Suprapubic skin (tissue), 3 donors: Measurements from ENCODE around the gene EGFR.
"Not testable (repeated sequence)": the region's sequence is repeated elsewhere in the genome, so short reads cannot be mapped to it uniquely, and the experiment has no call there.

Source experiments
- POLR2A ChIP-seq, 2 donors: fragments of 450-650 bp; IDR thresholded peaks; one replicate each; pipeline ENCODE4 v1.6.1; 2017; ENCODE audit warnings: antibody characterized with exemption in 2 of 2, mild to moderate bottlenecking in 2 of 2, moderate library complexity in 2 of 2
- TF ChIP-seq, protein P1 (sequence below), 2 donors: fragments of 200-600 bp in 1 of 2; fragments of 450-650 bp in 1 of 2; sonication (generic) in 1 of 2; IDR thresholded peaks; one replicate each; pipeline ENCODE4 v1.5.1; 2016 to 2019; ENCODE audit warnings: antibody characterized with exemption in 2 of 2, mild to moderate bottlenecking in 1 of 2, moderate library complexity in 1 of 2

DNA sequence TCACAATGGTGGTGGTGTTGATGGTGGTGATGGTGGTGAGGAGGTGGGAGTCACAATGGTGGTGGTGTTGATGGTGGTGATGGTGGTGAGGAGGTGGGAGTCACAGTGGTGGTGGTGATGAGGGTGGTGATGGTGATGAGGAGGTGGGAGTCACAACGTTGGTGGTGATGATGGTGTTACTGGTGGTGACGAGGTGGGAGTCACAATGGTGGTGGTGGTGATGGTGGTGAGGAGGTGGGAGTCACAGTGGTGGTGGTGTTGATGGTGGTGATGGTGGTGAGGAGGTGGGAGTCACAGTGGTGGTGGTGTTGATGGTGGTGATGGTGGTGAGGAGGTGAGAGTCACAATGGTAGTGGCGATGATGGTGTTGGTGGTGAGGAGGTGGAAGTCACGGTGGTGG is 148.5 kb downstream of the EGFR start:
- TF ChIP-seq, protein P1, sequence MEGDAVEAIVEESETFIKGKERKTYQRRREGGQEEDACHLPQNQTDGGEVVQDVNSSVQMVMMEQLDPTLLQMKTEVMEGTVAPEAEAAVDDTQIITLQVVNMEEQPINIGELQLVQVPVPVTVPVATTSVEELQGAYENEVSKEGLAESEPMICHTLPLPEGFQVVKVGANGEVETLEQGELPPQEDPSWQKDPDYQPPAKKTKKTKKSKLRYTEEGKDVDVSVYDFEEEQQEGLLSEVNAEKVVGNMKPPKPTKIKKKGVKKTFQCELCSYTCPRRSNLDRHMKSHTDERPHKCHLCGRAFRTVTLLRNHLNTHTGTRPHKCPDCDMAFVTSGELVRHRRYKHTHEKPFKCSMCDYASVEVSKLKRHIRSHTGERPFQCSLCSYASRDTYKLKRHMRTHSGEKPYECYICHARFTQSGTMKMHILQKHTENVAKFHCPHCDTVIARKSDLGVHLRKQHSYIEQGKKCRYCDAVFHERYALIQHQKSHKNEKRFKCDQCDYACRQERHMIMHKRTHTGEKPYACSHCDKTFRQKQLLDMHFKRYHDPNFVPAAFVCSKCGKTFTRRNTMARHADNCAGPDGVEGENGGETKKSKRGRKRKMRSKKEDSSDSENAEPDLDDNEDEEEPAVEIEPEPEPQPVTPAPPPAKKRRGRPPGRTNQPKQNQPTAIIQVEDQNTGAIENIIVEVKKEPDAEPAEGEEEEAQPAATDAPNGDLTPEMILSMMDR (IDR thresholded peaks at IDR 0.05), result not testable (repeated sequence)
- not testable (repeated sequence) for TF ChIP-seq POLR2A (IDR thresholded peaks at IDR 0.05)
